SK-N-SH (cell line): ENCODE results near the gene UBE2R2.

Source experiments
- POLR2AphosphoS5 ChIP-seq: IDR thresholded peaks from 2 replicates; pipeline ENCODE4 v1.6.1; 2012; ENCODE audit warnings: low read depth, low read length
- TF ChIP-seq, protein P1 (sequence below): IDR thresholded peaks from 2 replicates; pipeline ENCODE4 v1.4.0; 2012; ENCODE audit warnings: low read depth
- TF ChIP-seq, protein P2 (sequence below): fragments of 200-600 bp; sonication (generic); IDR thresholded peaks from 2 replicates; pipeline ENCODE4 v1.6.1; 2017; ENCODE audit warnings: antibody characterized with exemption, mild to moderate bottlenecking, moderate library complexity
- TF ChIP-seq, protein P3 (sequence below): IDR thresholded peaks from 2 replicates; pipeline ENCODE4; 2012
- TF ChIP-seq, protein P4 (sequence below): IDR thresholded peaks from 2 replicates; pipeline ENCODE4 v1.4.0; 2012; ENCODE audit warnings: low read depth, borderline replicate concordance

DNA sequence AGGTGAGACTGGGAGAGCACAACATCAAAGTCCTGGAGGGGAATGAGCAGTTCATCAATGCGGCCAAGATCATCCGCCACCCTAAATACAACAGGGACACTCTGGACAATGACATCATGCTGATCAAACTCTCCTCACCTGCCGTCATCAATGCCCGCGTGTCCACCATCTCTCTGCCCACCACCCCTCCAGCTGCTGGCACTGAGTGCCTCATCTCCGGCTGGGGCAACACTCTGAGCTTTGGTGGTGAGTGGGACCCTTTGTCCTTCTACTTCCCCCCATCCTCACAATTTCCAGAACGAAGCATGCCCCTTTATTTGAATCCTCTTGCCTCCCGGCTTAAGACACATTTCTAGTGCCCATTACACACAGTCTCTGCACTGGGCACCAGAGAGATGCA is 19.1 kb upstream of the UBE2R2 start:
- TF ChIP-seq, protein P1, sequence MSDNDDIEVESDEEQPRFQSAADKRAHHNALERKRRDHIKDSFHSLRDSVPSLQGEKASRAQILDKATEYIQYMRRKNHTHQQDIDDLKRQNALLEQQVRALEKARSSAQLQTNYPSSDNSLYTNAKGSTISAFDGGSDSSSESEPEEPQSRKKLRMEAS, result no peak
- TF ChIP-seq POLR2AphosphoS5, result no peak
- TF ChIP-seq, protein P2, sequence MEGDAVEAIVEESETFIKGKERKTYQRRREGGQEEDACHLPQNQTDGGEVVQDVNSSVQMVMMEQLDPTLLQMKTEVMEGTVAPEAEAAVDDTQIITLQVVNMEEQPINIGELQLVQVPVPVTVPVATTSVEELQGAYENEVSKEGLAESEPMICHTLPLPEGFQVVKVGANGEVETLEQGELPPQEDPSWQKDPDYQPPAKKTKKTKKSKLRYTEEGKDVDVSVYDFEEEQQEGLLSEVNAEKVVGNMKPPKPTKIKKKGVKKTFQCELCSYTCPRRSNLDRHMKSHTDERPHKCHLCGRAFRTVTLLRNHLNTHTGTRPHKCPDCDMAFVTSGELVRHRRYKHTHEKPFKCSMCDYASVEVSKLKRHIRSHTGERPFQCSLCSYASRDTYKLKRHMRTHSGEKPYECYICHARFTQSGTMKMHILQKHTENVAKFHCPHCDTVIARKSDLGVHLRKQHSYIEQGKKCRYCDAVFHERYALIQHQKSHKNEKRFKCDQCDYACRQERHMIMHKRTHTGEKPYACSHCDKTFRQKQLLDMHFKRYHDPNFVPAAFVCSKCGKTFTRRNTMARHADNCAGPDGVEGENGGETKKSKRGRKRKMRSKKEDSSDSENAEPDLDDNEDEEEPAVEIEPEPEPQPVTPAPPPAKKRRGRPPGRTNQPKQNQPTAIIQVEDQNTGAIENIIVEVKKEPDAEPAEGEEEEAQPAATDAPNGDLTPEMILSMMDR, result no peak
- TF ChIP-seq, protein P3, sequence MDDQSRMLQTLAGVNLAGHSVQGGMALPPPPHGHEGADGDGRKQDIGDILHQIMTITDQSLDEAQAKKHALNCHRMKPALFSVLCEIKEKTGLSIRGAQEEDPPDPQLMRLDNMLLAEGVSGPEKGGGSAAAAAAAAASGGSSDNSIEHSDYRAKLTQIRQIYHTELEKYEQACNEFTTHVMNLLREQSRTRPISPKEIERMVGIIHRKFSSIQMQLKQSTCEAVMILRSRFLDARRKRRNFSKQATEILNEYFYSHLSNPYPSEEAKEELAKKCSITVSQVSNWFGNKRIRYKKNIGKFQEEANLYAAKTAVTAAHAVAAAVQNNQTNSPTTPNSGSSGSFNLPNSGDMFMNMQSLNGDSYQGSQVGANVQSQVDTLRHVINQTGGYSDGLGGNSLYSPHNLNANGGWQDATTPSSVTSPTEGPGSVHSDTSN, result no peak
- TF ChIP-seq, protein P4, sequence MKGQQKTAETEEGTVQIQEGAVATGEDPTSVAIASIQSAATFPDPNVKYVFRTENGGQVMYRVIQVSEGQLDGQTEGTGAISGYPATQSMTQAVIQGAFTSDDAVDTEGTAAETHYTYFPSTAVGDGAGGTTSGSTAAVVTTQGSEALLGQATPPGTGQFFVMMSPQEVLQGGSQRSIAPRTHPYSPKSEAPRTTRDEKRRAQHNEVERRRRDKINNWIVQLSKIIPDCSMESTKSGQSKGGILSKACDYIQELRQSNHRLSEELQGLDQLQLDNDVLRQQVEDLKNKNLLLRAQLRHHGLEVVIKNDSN, result no peak
